Effector memory CD4-positive, alpha-beta T cell (primary cell): Measurements from ENCODE around the gene STX11.

Experiments used
- DNase-seq, 3 donors: peaks; one replicate each; pipeline ENCODE4 v3.0.0-alpha.2; 2020
- H3K27ac ChIP-seq: 2 replicates; pipeline ENCODE4 v1.7.0; 2013; ENCODE audit warnings: mild to moderate bottlenecking, low read length, moderate library complexity; ENCODE audit not compliant: insufficient read depth, poor library complexity, severe bottlenecking
- H3K27me3 ChIP-seq: replicated peaks from 2 replicates; pipeline ENCODE4 v1.7.0; 2013; ENCODE audit warnings: mild to moderate bottlenecking, low read length; ENCODE audit not compliant: insufficient read depth, control insufficient read depth, poor library complexity, severe bottlenecking
- H3K36me3 ChIP-seq: 2 replicates; pipeline ENCODE4 v1.7.0; 2013; ENCODE audit warnings: mild to moderate bottlenecking, low read length, moderate library complexity; ENCODE audit not compliant: control insufficient read depth, insufficient read depth
- H3K4me1 ChIP-seq: 2 replicates; pipeline ENCODE4 v1.7.0; 2013; ENCODE audit warnings: low read length, mild to moderate bottlenecking; ENCODE audit not compliant: control insufficient read depth, insufficient read depth, poor library complexity, severe bottlenecking
- H3K4me3 ChIP-seq: 2 replicates; pipeline ENCODE4 v1.7.0; 2013; ENCODE audit warnings: low read length, low read depth, mild to moderate bottlenecking; ENCODE audit not compliant: insufficient read depth, poor library complexity, severe bottlenecking
- H3K9me3 ChIP-seq: 2 replicates; pipeline ENCODE4 v1.7.0; 2013; ENCODE audit warnings: mild to moderate bottlenecking, low read length, moderate library complexity; ENCODE audit not compliant: control insufficient read depth

STX11 gene

DNA sequence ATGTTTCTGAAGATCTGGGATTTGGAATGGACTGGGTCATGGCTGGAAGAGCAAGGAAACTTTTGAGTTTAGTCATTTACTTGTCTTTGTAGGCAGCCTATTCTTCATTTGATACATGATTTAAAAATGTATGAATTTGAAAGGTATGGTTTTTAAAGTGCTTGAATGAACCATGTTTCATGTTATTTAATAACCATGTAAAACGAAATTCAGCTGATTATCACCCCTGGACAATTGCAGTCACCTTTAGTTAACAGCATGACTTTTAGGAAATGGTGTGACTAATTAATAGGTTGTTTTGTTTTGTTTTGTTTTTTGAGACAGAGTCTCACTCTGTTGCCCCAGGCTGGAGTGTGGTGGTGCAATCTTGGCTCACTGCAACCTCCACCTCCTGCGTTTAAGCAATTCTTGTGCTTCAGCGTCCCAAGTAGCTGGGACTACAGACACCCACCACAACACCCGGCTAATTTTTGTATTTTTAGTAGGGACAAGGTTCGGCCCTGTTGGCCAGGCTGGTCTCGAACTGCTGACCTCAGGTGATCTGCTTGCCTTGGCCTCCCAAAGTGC lies 2.1 kb downstream of the STX11 start:
- H3K27me3 ChIP-seq = no peaks in the 10 kb centered on the region
- no peak overlapping the region for H3K4me3 ChIP-seq
- H3K27ac ChIP-seq = no peak overlapping the region
- no peaks in the 10 kb centered on the region for H3K36me3 ChIP-seq
- H3K4me1 ChIP-seq = no peaks in the 10 kb centered on the region
- H3K9me3 ChIP-seq = no peaks in the 10 kb centered on the region
- DNase-seq = no peak

DNA sequence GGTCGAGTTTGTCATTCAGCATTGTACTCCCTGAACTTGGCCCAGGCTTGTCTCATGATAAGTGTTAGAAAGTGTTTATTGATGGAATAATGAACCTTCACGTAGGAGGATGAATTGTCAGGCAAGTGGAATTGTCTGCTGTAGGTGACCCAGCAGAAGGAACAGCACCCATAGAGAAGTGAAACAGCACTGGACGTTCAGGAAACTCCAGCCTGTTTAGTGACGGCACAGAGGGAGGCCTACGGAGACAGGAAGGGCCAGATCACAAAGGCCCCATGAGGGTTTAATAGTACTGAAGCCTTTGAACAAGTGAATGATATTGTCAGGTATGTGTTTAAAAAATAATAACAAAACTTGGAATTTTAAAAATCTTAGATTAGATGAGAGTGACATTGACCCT lies 2.9 kb downstream of the STX11 start:
- no peak for DNase-seq
- Histone ChIP-seq H3K4me1 (no peaks in the 10 kb centered on the region), H3K36me3 (no peaks in the 10 kb centered on the region), H3K9me3 (no peaks in the 10 kb centered on the region), H3K27me3 (no peaks in the 10 kb centered on the region), H3K27ac (no peak overlapping the region), H3K4me3 (no peak overlapping the region)

- Histone ChIP-seq H3K9me3 (no peaks in the 10 kb centered on the region), H3K36me3 (no peaks in the 10 kb centered on the region), H3K4me3 (no peak overlapping the region), H3K27ac (no peak overlapping the region), H3K4me1 (no peaks in the 10 kb centered on the region), H3K27me3 (no peaks in the 10 kb centered on the region)
- DNase-seq = no peak
Observed at GRCh38 chr6:144153971-144154370, 3.7 kb downstream of the STX11 start.

DNA sequence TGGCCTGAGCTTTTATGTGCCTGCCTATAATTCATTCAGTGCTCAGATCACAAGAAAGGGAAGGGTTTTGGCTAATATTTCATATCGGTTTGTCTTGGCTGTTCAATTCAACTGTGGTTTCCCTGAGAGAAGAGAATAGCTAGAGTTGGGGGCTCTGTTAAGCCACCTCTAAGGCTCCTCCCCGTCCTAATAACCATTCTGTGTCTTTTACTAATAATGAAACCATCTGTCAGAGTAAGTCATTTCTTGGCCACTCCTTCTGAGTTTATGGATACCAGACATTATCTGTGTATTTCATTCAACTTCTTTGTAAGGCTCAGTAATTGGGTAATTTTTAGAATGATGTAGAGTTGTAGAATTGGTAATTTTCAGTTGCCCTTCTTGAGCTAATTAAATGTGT lies 5.2 kb downstream of the STX11 start:
- DNase-seq = no peak
- no peak overlapping the region for H3K4me3 ChIP-seq
- H3K27ac ChIP-seq = no peak overlapping the region
- H3K9me3 ChIP-seq = no peaks in the 10 kb centered on the region
- H3K36me3 ChIP-seq = no peaks in the 10 kb centered on the region
- no peaks in the 10 kb centered on the region for H3K27me3 ChIP-seq
- H3K4me1 ChIP-seq = no peaks in the 10 kb centered on the region

DNA sequence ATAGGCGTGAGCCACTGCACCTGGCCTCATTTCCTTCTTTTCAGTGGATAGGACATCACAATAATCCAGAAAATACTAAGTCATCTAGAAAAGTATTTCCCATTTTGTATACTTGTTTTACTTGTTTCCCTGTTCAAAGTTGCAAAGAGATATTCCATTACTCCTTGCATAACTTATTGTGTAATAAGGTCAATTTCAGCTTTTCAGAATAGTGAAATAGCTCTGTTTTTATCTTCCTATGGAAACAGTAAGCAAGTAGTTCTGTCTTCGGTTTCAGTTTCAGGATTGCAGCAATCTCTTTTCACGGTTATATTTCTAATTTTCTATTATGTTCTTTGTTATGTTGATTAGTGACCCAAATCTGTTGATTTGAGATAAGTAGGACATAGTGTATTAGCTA lies 6.0 kb downstream of the STX11 start:
- Histone ChIP-seq H3K9me3 (no peaks in the 10 kb centered on the region), H3K4me3 (no peak overlapping the region), H3K27me3 (no peaks in the 10 kb centered on the region), H3K27ac (no peak overlapping the region), H3K36me3 (no peaks in the 10 kb centered on the region), H3K4me1 (no peaks in the 10 kb centered on the region)
- DNase-seq = no peak

- H3K4me1 ChIP-seq = no peaks in the 10 kb centered on the region
- no peaks in the 10 kb centered on the region for H3K36me3 ChIP-seq
- H3K27me3 ChIP-seq = no peaks in the 10 kb centered on the region
- no peak overlapping the region for H3K27ac ChIP-seq
- H3K4me3 ChIP-seq = no peak overlapping the region
- H3K9me3 ChIP-seq = no peaks in the 10 kb centered on the region
- DNase-seq = no peak
Observed at GRCh38 chr6:144156991-144157390, 6.7 kb downstream of the STX11 start.

- Histone ChIP-seq H3K36me3 (no peaks in the 10 kb centered on the region), H3K9me3 (no peaks in the 10 kb centered on the region)
- DNase-seq = no peak
Observed at GRCh38 chr6:144158133-144158532, 7.8 kb downstream of the STX11 start.

GRCh38 chr6:144159223-144159622 lies 8.9 kb downstream of the STX11 start:
- no peak overlapping the region for H3K27ac ChIP-seq

More at GRCh38 chr6:144158133-144158532, 7.8 kb downstream of the STX11 start:
- H3K27me3 ChIP-seq = no peaks in the 10 kb centered on the region
- no peak overlapping the region for H3K27ac ChIP-seq
- H3K4me3 ChIP-seq = no peak overlapping the region
- no peaks in the 10 kb centered on the region for H3K4me1 ChIP-seq

DNA sequence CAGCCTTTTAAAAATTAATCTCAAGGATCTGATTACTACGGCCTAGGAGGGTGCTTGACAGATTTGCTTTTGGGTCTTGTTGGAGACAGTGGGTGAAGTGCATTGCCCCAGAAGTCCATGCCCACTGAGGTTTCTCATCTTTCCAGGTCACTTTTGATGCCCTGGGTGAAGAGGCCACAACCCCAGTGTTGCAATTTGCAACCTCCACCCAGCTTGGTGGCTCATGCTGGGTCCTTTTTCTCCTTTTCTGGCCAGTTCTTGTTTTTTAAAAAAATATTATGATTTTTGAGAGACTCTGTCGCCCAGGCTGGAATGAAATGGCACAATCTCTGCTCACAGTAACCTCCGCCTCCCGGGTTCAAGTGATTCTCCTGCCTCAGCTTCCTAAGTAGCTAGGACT lies 9.4 kb downstream of the STX11 start:
- no peaks in the 10 kb centered on the region for H3K27me3 ChIP-seq
- no peak for DNase-seq
- H3K4me3 ChIP-seq = no peak overlapping the region
- H3K9me3 ChIP-seq = no peaks in the 10 kb centered on the region
- H3K4me1 ChIP-seq = no peaks in the 10 kb centered on the region
- no peak overlapping the region for H3K27ac ChIP-seq
- no peaks in the 10 kb centered on the region for H3K36me3 ChIP-seq

More at GRCh38 chr6:144159223-144159622, 8.9 kb downstream of the STX11 start:
- Histone ChIP-seq H3K9me3 (no peaks in the 10 kb centered on the region), H3K4me1 (no peaks in the 10 kb centered on the region), H3K4me3 (no peak overlapping the region), H3K36me3 (no peaks in the 10 kb centered on the region), H3K27me3 (no peaks in the 10 kb centered on the region)
- DNase-seq = no peak

DNA sequence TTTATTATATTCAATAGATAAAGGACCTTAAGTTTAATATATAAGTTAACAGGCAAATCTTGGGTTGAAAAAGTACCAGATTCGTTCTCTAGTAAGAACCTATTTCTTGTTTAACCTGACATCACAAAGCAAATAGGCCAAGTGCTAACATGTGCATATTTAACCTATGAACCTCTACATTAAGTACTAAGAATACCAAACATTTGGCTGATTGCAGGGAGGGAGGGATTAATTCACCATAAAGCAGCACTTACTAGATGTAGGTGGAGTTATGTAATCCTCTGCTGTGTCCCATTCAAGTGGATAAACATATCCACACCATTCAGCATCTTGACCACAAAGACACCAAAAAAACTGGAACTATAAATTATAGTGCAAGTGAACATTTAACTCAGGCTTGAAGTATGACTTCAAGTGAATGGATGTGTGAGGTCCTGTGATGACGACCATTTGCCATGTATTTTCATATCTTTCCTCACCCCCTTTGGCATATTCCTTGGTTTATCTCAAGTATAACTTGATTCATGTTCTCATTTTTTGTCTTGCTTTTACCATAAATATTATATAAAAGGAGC lies 10.2 kb downstream of the STX11 start:
- no peak overlapping the region for H3K27ac ChIP-seq
- H3K36me3 ChIP-seq = no peaks in the 10 kb centered on the region
- no peaks in the 10 kb centered on the region for H3K27me3 ChIP-seq
- H3K4me1 ChIP-seq = no peaks in the 10 kb centered on the region
- DNase-seq = no peak
- H3K9me3 ChIP-seq = no peaks in the 10 kb centered on the region
- H3K4me3 ChIP-seq = no peak overlapping the region
